ENCODE data around the gene ZNF84. TPM values are rescaled to one million over a fixed set of nuclear protein-coding genes. Genes with fewer than 3 reads are reported as not detected.
A peak's percentile ranks its signal among the peaks of the same experiment; 100 is the strongest.

The ZNF84 gene
- total RNA-seq, 1 donor from 2014 or later, result 20.9 TPM

- Histone ChIP-seq H3K9ac (ENCODE audit: low read depth in 1 of 3, low read length in 3 of 3) (no peak overlapping the region), H3K36me3 (ENCODE audit: control insufficient read depth in 3 of 3, insufficient read depth in 3 of 3, low read length in 3 of 3) (peaks cover 17 to 36% (median 31%) of the 10 kb centered on the region in 3 donors), H3K9me3 (ENCODE audit: control insufficient read depth in 3 of 3, low read length in 3 of 3) (peaks cover 80 to 87% (median 81%) of the 10 kb centered on the region in 3 donors), H3K4me3 (ENCODE audit: low read length in 3 of 3) (no peak overlapping the region), H3K27ac (ENCODE audit: low read depth, low read length) (no peak overlapping the region), H3K27me3 (ENCODE audit: control insufficient read depth in 3 of 3, insufficient read depth in 3 of 3, low read length in 3 of 3) (no peaks in the 10 kb centered on the region), H3K4me1 (ENCODE audit: control insufficient read depth in 3 of 3, insufficient read depth in 3 of 3, low read length in 3 of 3) (no peaks in the 10 kb centered on the region)
Measured at GRCh38 chr12:133061954-133062353, 24.6 kb downstream of the ZNF84 start.

- H3K4me3 ChIP-seq (ENCODE audit: low read length in 3 of 3), result peak overlapping the region in 2 of 3 donors; percentile 15 to 52
- H3K9ac ChIP-seq (ENCODE audit: low read depth in 1 of 3, low read length in 3 of 3), result no peak overlapping the region
- peaks cover 7 to 22% (median 18%) of the 10 kb centered on the region in 3 donors for H3K36me3 ChIP-seq (ENCODE audit: control insufficient read depth in 3 of 3, insufficient read depth in 3 of 3, low read length in 3 of 3)
- H3K4me1 ChIP-seq (ENCODE audit: control insufficient read depth in 3 of 3, insufficient read depth in 3 of 3, low read length in 3 of 3), result no peaks in the 10 kb centered on the region
- H3K9me3 ChIP-seq (ENCODE audit: control insufficient read depth in 3 of 3, low read length in 3 of 3), result peaks cover 75 to 82% (median 78%) of the 10 kb centered on the region in 3 donors
- H3K27ac ChIP-seq (ENCODE audit: low read depth, low read length), result no peak overlapping the region
- H3K27me3 ChIP-seq (ENCODE audit: control insufficient read depth in 3 of 3, insufficient read depth in 3 of 3, low read length in 3 of 3), result no peaks in the 10 kb centered on the region
Measured at GRCh38 chr12:133063556-133063955, 26.2 kb downstream of the ZNF84 start.

GRCh38 chr12:133073836-133074235 is 36.5 kb downstream of the ZNF84 start:
- Histone ChIP-seq H3K27me3 (ENCODE audit: control insufficient read depth in 3 of 3, insufficient read depth in 3 of 3, low read length in 3 of 3) (no peaks in the 10 kb centered on the region), H3K4me1 (ENCODE audit: control insufficient read depth in 3 of 3, insufficient read depth in 3 of 3, low read length in 3 of 3) (no peaks in the 10 kb centered on the region), H3K27ac (ENCODE audit: low read depth, low read length) (no peak overlapping the region), H3K9me3 (ENCODE audit: control insufficient read depth in 3 of 3, low read length in 3 of 3) (peaks cover 18 to 28% (median 27%) of the 10 kb centered on the region in 3 donors), H3K36me3 (ENCODE audit: control insufficient read depth in 3 of 3, insufficient read depth in 3 of 3, low read length in 3 of 3) (no peaks in the 10 kb centered on the region), H3K4me3 (ENCODE audit: low read length in 3 of 3) (no peak overlapping the region), H3K9ac (ENCODE audit: low read depth in 1 of 3, low read length in 3 of 3) (no peak overlapping the region)

GRCh38 chr12:133080026-133080367 is 42.7 kb downstream of the ZNF84 start:
- peak overlapping the region; percentile 93 to 96 (median 95) for H3K9ac ChIP-seq (ENCODE audit: low read depth in 1 of 3, low read length in 3 of 3)
- H3K27ac ChIP-seq (ENCODE audit: low read depth, low read length), result peak overlapping the region; percentile 99
- no peaks in the 10 kb centered on the region for H3K27me3 ChIP-seq (ENCODE audit: control insufficient read depth in 3 of 3, insufficient read depth in 3 of 3, low read length in 3 of 3)
- peak overlapping the region; percentile 85 to 96 (median 94) for H3K4me3 ChIP-seq (ENCODE audit: low read length in 3 of 3)
- H3K9me3 ChIP-seq (ENCODE audit: control insufficient read depth in 3 of 3, low read length in 3 of 3), result peaks cover 20 to 40% (median 32%) of the 10 kb centered on the region in 3 donors
- H3K36me3 ChIP-seq (ENCODE audit: control insufficient read depth in 3 of 3, insufficient read depth in 3 of 3, low read length in 3 of 3), result peaks cover 28 to 35% (median 30%) of the 10 kb centered on the region in 3 donors
- H3K4me1 ChIP-seq (ENCODE audit: control insufficient read depth in 3 of 3, insufficient read depth in 3 of 3, low read length in 3 of 3), result peaks cover 8 to 14% (median 10%) of the 10 kb centered on the region in 3 donors

- Histone ChIP-seq H3K4me3 (ENCODE audit: low read length in 3 of 3) (peak within 1 kb of the TSS; percentile 85 to 96 (median 94)), H3K27me3 (ENCODE audit: control insufficient read depth in 3 of 3, insufficient read depth in 3 of 3, low read length in 3 of 3) (no peaks in the 10 kb centered on the region), H3K4me1 (ENCODE audit: control insufficient read depth in 3 of 3, insufficient read depth in 3 of 3, low read length in 3 of 3) (peaks cover 8 to 14% (median 10%) of the 10 kb centered on the region in 3 donors), H3K9me3 (ENCODE audit: control insufficient read depth in 3 of 3, low read length in 3 of 3) (peaks cover 21 to 45% (median 32%) of the 10 kb centered on the region in 3 donors), H3K9ac (ENCODE audit: low read depth in 1 of 3, low read length in 3 of 3) (peak within 1 kb of the TSS; percentile 93 to 96 (median 95)), H3K36me3 (ENCODE audit: control insufficient read depth in 3 of 3, insufficient read depth in 3 of 3, low read length in 3 of 3) (peaks cover 33 to 40% (median 36%) of the 10 kb centered on the region in 3 donors), H3K27ac (ENCODE audit: low read depth, low read length) (peak within 1 kb of the TSS; percentile 99)
Measured at GRCh38 chr12:133080368-133081158, 43.3 kb downstream of the ZNF84 start, which contains the start of gene ZNF140. Gene ZNF140, plus strand, starts transcription at chr12:133080923. Its CDS starts 398 bp downstream, at chr12:133081321.

- H3K4me3 ChIP-seq (ENCODE audit: low read length in 3 of 3), result peak overlapping the region; percentile 85 to 96 (median 94)
- H3K27ac ChIP-seq (ENCODE audit: low read depth, low read length), result peak overlapping the region; percentile 99
- H3K4me1 ChIP-seq (ENCODE audit: control insufficient read depth in 3 of 3, insufficient read depth in 3 of 3, low read length in 3 of 3), result peaks cover 8 to 14% (median 10%) of the 10 kb centered on the region in 3 donors
- no peaks in the 10 kb centered on the region for H3K27me3 ChIP-seq (ENCODE audit: control insufficient read depth in 3 of 3, insufficient read depth in 3 of 3, low read length in 3 of 3)
- H3K9me3 ChIP-seq (ENCODE audit: control insufficient read depth in 3 of 3, low read length in 3 of 3), result peaks cover 24 to 52% (median 28%) of the 10 kb centered on the region in 3 donors
- H3K36me3 ChIP-seq (ENCODE audit: control insufficient read depth in 3 of 3, insufficient read depth in 3 of 3, low read length in 3 of 3), result peaks cover 40 to 47% (median 43%) of the 10 kb centered on the region in 3 donors
- peak overlapping the region; percentile 93 to 96 (median 95) for H3K9ac ChIP-seq (ENCODE audit: low read depth in 1 of 3, low read length in 3 of 3)
Measured at GRCh38 chr12:133081159-133081780, 44.0 kb downstream of the ZNF84 start.

GRCh38 chr12:133083345-133083744 is 46.0 kb downstream of the ZNF84 start:
- H3K4me3 ChIP-seq (ENCODE audit: low read length in 3 of 3), result peak overlapping the region in 2 of 3 donors; percentile 29 to 55
- H3K9ac ChIP-seq (ENCODE audit: low read depth in 1 of 3, low read length in 3 of 3), result no peak overlapping the region
- H3K4me1 ChIP-seq (ENCODE audit: control insufficient read depth in 3 of 3, insufficient read depth in 3 of 3, low read length in 3 of 3), result peaks cover 8 to 14% (median 10%) of the 10 kb centered on the region in 3 donors
- H3K27me3 ChIP-seq (ENCODE audit: control insufficient read depth in 3 of 3, insufficient read depth in 3 of 3, low read length in 3 of 3), result no peaks in the 10 kb centered on the region
- no peak overlapping the region for H3K27ac ChIP-seq (ENCODE audit: low read depth, low read length)
- peaks cover 44 to 64% (median 63%) of the 10 kb centered on the region in 3 donors for H3K36me3 ChIP-seq (ENCODE audit: control insufficient read depth in 3 of 3, insufficient read depth in 3 of 3, low read length in 3 of 3)
- peaks cover 17 to 58% (median 20%) of the 10 kb centered on the region in 3 donors for H3K9me3 ChIP-seq (ENCODE audit: control insufficient read depth in 3 of 3, low read length in 3 of 3)

GRCh38 chr12:133105620-133106019 is 68.3 kb downstream of the ZNF84 start:
- Histone ChIP-seq H3K27me3 (ENCODE audit: control insufficient read depth in 3 of 3, insufficient read depth in 3 of 3, low read length in 3 of 3) (no peaks in the 10 kb centered on the region), H3K4me3 (ENCODE audit: low read length in 3 of 3) (peak overlapping the region in 2 of 3 donors; percentile 29 to 40), H3K27ac (ENCODE audit: low read depth, low read length) (no peak overlapping the region), H3K4me1 (ENCODE audit: control insufficient read depth in 3 of 3, insufficient read depth in 3 of 3, low read length in 3 of 3) (no peaks in the 10 kb centered on the region), H3K9me3 (ENCODE audit: control insufficient read depth in 3 of 3, low read length in 3 of 3) (peaks cover 51 to 86% (median 57%) of the 10 kb centered on the region in 3 donors), H3K9ac (ENCODE audit: low read depth in 1 of 3, low read length in 3 of 3) (no peak overlapping the region), H3K36me3 (ENCODE audit: control insufficient read depth in 3 of 3, insufficient read depth in 3 of 3, low read length in 3 of 3) (peaks cover 38 to 58% (median 45%) of the 10 kb centered on the region in 3 donors)

- Histone ChIP-seq H3K36me3 (ENCODE audit: control insufficient read depth in 3 of 3, insufficient read depth in 3 of 3, low read length in 3 of 3) (peaks cover 32 to 53% (median 40%) of the 10 kb centered on the region in 3 donors), H3K27ac (ENCODE audit: low read depth, low read length) (no peak overlapping the region), H3K9ac (ENCODE audit: low read depth in 1 of 3, low read length in 3 of 3) (no peak overlapping the region), H3K4me3 (ENCODE audit: low read length in 3 of 3) (peak overlapping the region in 1 of 3 donors; percentile 40), H3K9me3 (ENCODE audit: control insufficient read depth in 3 of 3, low read length in 3 of 3) (peaks cover 51 to 80% (median 57%) of the 10 kb centered on the region in 3 donors), H3K4me1 (ENCODE audit: control insufficient read depth in 3 of 3, insufficient read depth in 3 of 3, low read length in 3 of 3) (no peaks in the 10 kb centered on the region), H3K27me3 (ENCODE audit: control insufficient read depth in 3 of 3, insufficient read depth in 3 of 3, low read length in 3 of 3) (no peaks in the 10 kb centered on the region)
Measured at GRCh38 chr12:133106253-133106652, 68.9 kb downstream of the ZNF84 start.
